IPS-NIHi7 (cell line): Measurements from ENCODE around the gene RBM5.
"Not testable (repeated sequence)": the region's sequence is repeated elsewhere in the genome, so short reads cannot be mapped to it uniquely, and the experiment has no call there.

ENCODE experiments used
- DNase-seq: peaks from one replicate; pipeline ENCODE4 v3.0.0; 2012; ENCODE audit warnings: mixed read lengths; ENCODE audit errors: extremely low spot score

RBM5 gene

GRCh38 chr3:50088725-50089608 lies at the start of gene RBM5:
RBM5 (plus strand) TSS chr3:50088919; CDS start chr3:50090435, 1,516 bp downstream.
- peak; percentile 99 for DNase-seq

- DNase-seq: no peak
These were observed 43.7 kb upstream of the RBM5 start for GRCh38 chr3:50044976-50045375.

- DNase-seq: no peak
These were observed 41.3 kb upstream of the RBM5 start for GRCh38 chr3:50047426-50047825.

- DNase-seq: no peak
These were observed 38.4 kb upstream of the RBM5 start for GRCh38 chr3:50050361-50050760.

- DNase-seq: no peak
These were observed 31.0 kb upstream of the RBM5 start for GRCh38 chr3:50057756-50058155.

- no peak for DNase-seq
These were observed 20.6 kb upstream of the RBM5 start for GRCh38 chr3:50068134-50068533.

GRCh38 chr3:50078091-50078490 lies 10.6 kb upstream of the RBM5 start:
- DNase-seq: no peak

GRCh38 chr3:50078622-50079021 lies 10.1 kb upstream of the RBM5 start:
- DNase-seq: no peak

- DNase-seq: not testable (repeated sequence)
These were observed 3.8 kb upstream of the RBM5 start for GRCh38 chr3:50084951-50085350.

GRCh38 chr3:50089609-50089945 lies 858 bp downstream of the RBM5 start:
- peak; percentile 38 for DNase-seq

- DNase-seq: no peak
These were observed 2.3 kb downstream of the RBM5 start for GRCh38 chr3:50090984-50091383.

GRCh38 chr3:50095352-50095998 lies 6.8 kb downstream of the RBM5 start:
- no peak for DNase-seq

GRCh38 chr3:50100386-50100785 lies 11.7 kb downstream of the RBM5 start:
- DNase-seq: no peak

- no peak for DNase-seq
These were observed 12.5 kb downstream of the RBM5 start for GRCh38 chr3:50100956-50101845.

GRCh38 chr3:50102558-50102957 lies 13.8 kb downstream of the RBM5 start:
- DNase-seq: no peak

- no peak for DNase-seq
These were observed 23.0 kb downstream of the RBM5 start for GRCh38 chr3:50111757-50112156.

GRCh38 chr3:50112462-50112861 lies 23.7 kb downstream of the RBM5 start:
- DNase-seq: no peak

GRCh38 chr3:50117120-50117519 lies 28.4 kb downstream of the RBM5 start:
- DNase-seq: no peak

- no peak for DNase-seq
These were observed 29.5 kb downstream of the RBM5 start for GRCh38 chr3:50118237-50118636.

- no peak for DNase-seq
These were observed 31.1 kb downstream of the RBM5 start for GRCh38 chr3:50119786-50120185.

GRCh38 chr3:50120364-50121071 lies 31.8 kb downstream of the RBM5 start:
- no peak for DNase-seq
